ENCODE data around the gene RBFOX2. TPM values are rescaled to one million over a fixed set of nuclear protein-coding genes. Genes with fewer than 3 reads are reported as not detected.

RBFOX2 gene
- total RNA-seq, 2 experiments from 2014 or later, result 1.9 to 2.4 TPM

DNA sequence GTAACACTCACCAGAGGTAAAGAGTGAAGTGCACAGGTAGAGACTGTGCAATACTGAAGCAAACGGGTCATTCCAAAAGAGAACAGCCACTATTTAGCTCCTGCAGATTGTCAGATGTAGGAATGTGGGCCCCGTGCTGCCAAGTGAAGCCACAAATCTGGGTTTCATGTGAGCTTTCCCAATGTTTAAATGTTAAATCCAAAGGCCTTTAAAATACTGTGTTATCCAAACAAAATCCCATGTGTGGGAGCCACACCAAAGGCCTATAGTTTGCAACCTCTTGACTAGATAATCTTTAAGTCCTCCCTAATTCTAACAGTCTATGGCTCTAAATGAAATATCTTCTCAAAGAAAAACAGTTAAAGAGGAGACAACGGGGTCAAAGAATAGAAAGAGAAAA is 43.3 kb downstream of the RBFOX2 start:
- POLR2A ChIA-PET, result no interaction called here
- no peak overlapping the region for H3K27ac ChIP-seq (ENCODE audit: low read depth in 1 of 2, low read length in 2 of 2)
- no peak overlapping the region for H3K4me3 Mint-ChIP-seq
- no peaks in the 10 kb centered on the region for H3K36me3 Mint-ChIP-seq (ENCODE audit: low read depth)
- TF ChIP-seq, protein P1, sequence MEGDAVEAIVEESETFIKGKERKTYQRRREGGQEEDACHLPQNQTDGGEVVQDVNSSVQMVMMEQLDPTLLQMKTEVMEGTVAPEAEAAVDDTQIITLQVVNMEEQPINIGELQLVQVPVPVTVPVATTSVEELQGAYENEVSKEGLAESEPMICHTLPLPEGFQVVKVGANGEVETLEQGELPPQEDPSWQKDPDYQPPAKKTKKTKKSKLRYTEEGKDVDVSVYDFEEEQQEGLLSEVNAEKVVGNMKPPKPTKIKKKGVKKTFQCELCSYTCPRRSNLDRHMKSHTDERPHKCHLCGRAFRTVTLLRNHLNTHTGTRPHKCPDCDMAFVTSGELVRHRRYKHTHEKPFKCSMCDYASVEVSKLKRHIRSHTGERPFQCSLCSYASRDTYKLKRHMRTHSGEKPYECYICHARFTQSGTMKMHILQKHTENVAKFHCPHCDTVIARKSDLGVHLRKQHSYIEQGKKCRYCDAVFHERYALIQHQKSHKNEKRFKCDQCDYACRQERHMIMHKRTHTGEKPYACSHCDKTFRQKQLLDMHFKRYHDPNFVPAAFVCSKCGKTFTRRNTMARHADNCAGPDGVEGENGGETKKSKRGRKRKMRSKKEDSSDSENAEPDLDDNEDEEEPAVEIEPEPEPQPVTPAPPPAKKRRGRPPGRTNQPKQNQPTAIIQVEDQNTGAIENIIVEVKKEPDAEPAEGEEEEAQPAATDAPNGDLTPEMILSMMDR (IDR thresholded peaks at IDR 0.05), result no peak
- intact Hi-C loops (cut with DNase I, micrococcal nuclease), result no loop called here
- no peaks in the 10 kb centered on the region for H3K4me1 ChIP-seq (ENCODE audit: insufficient read depth, low read length)
- no peaks in the 10 kb centered on the region for H3K9me3 Mint-ChIP-seq
- DNase-seq (no peak), ATAC-seq (ENCODE audit: poor library complexity) (no peak)
- H3K36me3 ChIP-seq (ENCODE audit: insufficient read depth, low read length), result no peaks in the 10 kb centered on the region
- H3K4me3 ChIP-seq (ENCODE audit: low read length), result no peak overlapping the region
- H3K27me3 ChIP-seq (ENCODE audit: control insufficient read depth in 1 of 2, insufficient read depth in 2 of 2, low read length in 2 of 2), result peaks cover 0 to 4% of the 10 kb centered on the region in 2 experiments
- no peaks in the 10 kb centered on the region for H3K4me1 Mint-ChIP-seq (ENCODE audit: low read depth)
- CTCF ChIA-PET, result no interaction called here
- peaks cover 12% of the 10 kb centered on the region for H3K27me3 Mint-ChIP-seq
- no peaks in the 10 kb centered on the region for H3K9me3 ChIP-seq (ENCODE audit: control insufficient read depth in 1 of 2, insufficient read depth in 1 of 2, low read length in 2 of 2)
- no peak overlapping the region for H3K27ac Mint-ChIP-seq

DNA sequence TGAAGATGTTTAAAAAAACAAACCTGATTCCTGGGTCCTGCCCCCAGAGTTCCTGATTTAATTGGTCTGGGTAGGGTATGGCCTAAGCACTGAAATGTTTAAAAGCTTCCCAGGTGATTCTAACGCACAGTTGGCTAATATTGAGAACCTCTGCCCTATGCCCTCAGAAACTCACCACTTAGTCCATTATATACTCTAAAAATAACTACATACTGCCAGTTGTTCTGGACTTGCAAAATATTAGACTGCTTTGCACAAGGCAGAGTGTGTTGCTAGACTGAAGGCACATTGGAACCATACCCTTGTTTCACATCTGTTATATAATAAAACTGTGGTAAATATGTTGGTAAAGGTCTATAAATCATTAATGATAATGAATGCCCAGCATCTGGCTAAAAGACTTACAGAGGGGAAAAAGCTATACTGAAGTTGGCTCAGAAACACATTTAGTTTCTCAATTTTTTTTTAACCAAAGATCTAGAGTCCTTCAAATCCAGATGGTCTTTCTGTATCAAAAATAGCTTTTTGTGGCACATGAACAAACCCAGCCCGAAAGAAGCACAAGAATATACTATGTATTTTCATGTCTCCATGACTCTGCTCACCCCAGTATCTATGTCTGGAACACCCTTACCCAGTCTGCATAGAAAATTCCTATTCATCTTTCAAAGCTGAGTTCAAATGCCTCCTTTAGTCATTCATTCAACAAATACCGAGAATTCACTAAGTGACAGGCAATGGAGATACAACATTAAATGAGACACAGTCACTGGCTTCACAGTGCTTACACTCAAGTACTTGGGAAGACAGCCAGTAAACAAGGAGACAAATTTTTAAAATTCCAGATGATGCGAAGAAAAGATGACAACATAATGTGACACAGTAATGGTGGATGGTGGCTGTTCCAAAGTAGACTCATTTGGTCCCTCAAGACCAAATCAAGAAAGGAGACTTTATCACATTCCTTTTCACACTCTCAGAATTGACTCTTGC is 44.1 kb downstream of the RBFOX2 start:
- no peaks in the 10 kb centered on the region for H3K4me1 Mint-ChIP-seq (ENCODE audit: low read depth)

DNA sequence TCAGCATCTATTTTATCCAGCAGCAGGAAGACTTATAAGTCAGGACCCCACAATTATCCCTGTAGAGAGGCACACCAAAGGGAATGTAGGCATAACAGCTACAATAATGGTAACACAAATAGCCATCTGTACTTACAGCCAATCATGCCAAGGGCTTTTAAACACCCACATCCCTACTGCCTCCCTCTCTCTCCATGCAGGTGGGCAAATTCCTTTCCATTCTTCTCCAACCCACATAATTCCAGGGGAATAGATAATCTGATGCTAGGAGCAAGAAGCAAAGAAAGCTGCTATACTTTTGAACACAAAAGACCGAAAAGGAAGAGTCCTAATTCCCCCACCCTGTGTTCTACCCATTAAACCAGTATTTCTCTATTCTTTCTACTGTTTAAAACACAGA is 46.7 kb downstream of the RBFOX2 start:
- Mint-ChIP-seq H3K9me3 (no peaks in the 10 kb centered on the region), H3K36me3 (ENCODE audit: low read depth) (no peaks in the 10 kb centered on the region), H3K4me3 (no peak overlapping the region), H3K27ac (no peak overlapping the region), H3K4me1 (ENCODE audit: low read depth) (no peaks in the 10 kb centered on the region), H3K27me3 (peaks cover 17% of the 10 kb centered on the region)
- TF ChIP-seq, protein P1 (IDR thresholded peaks at IDR 0.05), result no peak
- H3K4me1 ChIP-seq (ENCODE audit: insufficient read depth, low read length), result no peaks in the 10 kb centered on the region
- no peak overlapping the region for H3K4me3 ChIP-seq (ENCODE audit: low read length)
- intact Hi-C loops (cut with DNase I, micrococcal nuclease), result no loop called here
- H3K36me3 ChIP-seq (ENCODE audit: insufficient read depth, low read length), result no peaks in the 10 kb centered on the region
- no peak for DNase-seq
- CTCF ChIA-PET, result no interaction called here
- H3K27ac ChIP-seq (ENCODE audit: low read depth in 1 of 2, low read length in 2 of 2), result no peak overlapping the region
- H3K9me3 ChIP-seq (ENCODE audit: control insufficient read depth in 1 of 2, insufficient read depth in 1 of 2, low read length in 2 of 2), result no peaks in the 10 kb centered on the region
- H3K27me3 ChIP-seq (ENCODE audit: control insufficient read depth in 1 of 2, insufficient read depth in 2 of 2, low read length in 2 of 2), result peaks cover 0 to 4% of the 10 kb centered on the region in 2 experiments
- ATAC-seq (ENCODE audit: poor library complexity), result no peak
- POLR2A ChIA-PET, result interaction anchor here (0.6 kb wide), 1 partner anchor 657 kb away, joined by 3 read pairs; no protein-coding TSS in a partner anchor

More for the DNA sequence above, 44.1 kb downstream of the RBFOX2 start:
- TF ChIP-seq, protein P1 (IDR thresholded peaks at IDR 0.05), result no peak
- Histone ChIP-seq H3K4me3 (ENCODE audit: low read length) (no peak overlapping the region), H3K9me3 (ENCODE audit: control insufficient read depth in 1 of 2, insufficient read depth in 1 of 2, low read length in 2 of 2) (no peaks in the 10 kb centered on the region), H3K4me1 (ENCODE audit: insufficient read depth, low read length) (no peaks in the 10 kb centered on the region), H3K27me3 (ENCODE audit: control insufficient read depth in 1 of 2, insufficient read depth in 2 of 2, low read length in 2 of 2) (peaks cover 0 to 4% of the 10 kb centered on the region in 2 experiments), H3K27ac (ENCODE audit: low read depth in 1 of 2, low read length in 2 of 2) (no peak overlapping the region), H3K36me3 (ENCODE audit: insufficient read depth, low read length) (no peaks in the 10 kb centered on the region)
- no peak for ATAC-seq (ENCODE audit: poor library complexity)
- POLR2A ChIA-PET, result no interaction called here
- Mint-ChIP-seq H3K4me3 (no peak overlapping the region), H3K27ac (no peak overlapping the region), H3K36me3 (ENCODE audit: low read depth) (no peaks in the 10 kb centered on the region), H3K27me3 (peaks cover 12% of the 10 kb centered on the region), H3K9me3 (no peaks in the 10 kb centered on the region)
- intact Hi-C loops (cut with DNase I, micrococcal nuclease), result no loop called here
- DNase-seq, result no peak
- CTCF ChIA-PET, result no interaction called here
